AG04449 (cell line): ENCODE results near the gene KATNAL2.

ENCODE experiments used
- CTCF ChIA-PET: fragments of 350-600 bp; formaldehyde crosslinking; extraction: SDS; loops from one replicate; lab custom pipeline; 2021; ENCODE audit warnings: antibody characterized with exemption; lab: Yijun Ruan, JAX
- POLR2A ChIA-PET: fragments of 400-600, 350-600 bp; formaldehyde crosslinking; extraction: SDS; loops from one replicate; lab custom pipeline; 2020; ENCODE audit warnings: antibody characterized with exemption, inconsistent platforms; lab: Yijun Ruan, JAX
- DNase-seq: peaks from one replicate; pipeline ENCODE4 v3.0.0-alpha.2; 2010; ENCODE audit warnings: low read depth, low spot score
- H3K4me3 ChIP-seq: 2 replicates; pipeline ENCODE4 v1.5.1; 2011; ENCODE audit warnings: low read depth, mild to moderate bottlenecking, control low read depth, low read length
- CTCF ChIP-seq: IDR thresholded peaks from one replicate; pipeline ENCODE4 v1.5.1; 2011; ENCODE audit warnings: mild to moderate bottlenecking, moderate library complexity, low read length, control low read depth, inconsistent platforms; ENCODE audit not compliant: insufficient read depth; ENCODE audit errors: missing control alignments

KATNAL2 gene, protein sequence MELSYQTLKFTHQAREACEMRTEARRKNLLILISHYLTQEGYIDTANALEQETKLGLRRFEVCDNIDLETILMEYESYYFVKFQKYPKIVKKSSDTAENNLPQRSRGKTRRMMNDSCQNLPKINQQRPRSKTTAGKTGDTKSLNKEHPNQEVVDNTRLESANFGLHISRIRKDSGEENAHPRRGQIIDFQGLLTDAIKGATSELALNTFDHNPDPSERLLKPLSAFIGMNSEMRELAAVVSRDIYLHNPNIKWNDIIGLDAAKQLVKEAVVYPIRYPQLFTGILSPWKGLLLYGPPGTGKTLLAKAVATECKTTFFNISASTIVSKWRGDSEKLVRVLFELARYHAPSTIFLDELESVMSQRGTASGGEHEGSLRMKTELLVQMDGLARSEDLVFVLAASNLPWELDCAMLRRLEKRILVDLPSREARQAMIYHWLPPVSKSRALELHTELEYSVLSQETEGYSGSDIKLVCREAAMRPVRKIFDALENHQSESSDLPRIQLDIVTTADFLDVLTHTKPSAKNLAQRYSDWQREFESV

DNA sequence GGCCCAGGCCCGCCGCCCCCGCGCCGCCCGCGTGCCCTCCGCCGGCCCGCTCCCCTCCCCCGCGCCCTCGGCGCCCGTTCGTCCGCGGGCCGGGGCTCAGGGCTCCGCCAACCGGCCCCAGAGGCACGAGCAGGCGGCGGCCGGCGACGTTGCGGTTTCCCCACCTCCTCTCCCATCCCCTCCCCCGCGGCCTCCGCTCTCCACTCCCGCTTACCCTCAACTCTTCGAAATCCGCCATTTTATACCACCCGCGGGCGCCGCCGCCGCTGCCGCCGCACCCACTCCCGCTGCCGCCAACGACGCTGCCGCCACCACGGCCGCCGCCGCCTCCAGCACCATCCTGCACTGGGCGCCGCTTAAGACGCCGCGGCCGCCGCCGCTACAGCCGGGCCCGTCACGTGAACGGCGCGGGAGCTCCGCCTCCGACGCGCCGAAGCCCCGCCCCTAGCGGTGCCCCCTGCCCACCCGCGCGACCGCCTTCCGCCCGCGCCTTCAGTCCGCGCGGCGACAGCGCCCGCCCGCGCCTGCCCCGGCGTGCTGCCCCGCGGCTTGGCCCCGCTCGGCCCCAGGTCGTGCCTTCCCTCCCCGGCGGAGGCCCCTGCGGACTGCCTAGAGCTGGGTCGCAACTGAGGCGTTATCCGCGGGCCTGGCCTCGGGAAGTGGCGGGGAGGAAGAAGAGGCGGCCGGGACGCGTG, at the start of gene KATNAL2, which contains the start of gene PIAS2:
Gene KATNAL2, plus strand, starts transcription at position 495 of the 695 bp plus-strand sequence. CDS start 29,271 bp downstream, outside the sequence.
Gene PIAS2, minus strand, starts transcription at position 400 of the 695 bp plus-strand sequence. Its CDS starts 162 bp downstream, at position 238.
- TF ChIP-seq CTCF: no peak
- CTCF ChIA-PET: no interaction called here
- POLR2A ChIA-PET: interaction anchor here (1.0 to 1.5 kb wide), 2 partner anchors 23 to 197 kb away, joined by 3 to 5 read pairs; no protein-coding TSS in a partner anchor

GRCh38 chr18:46868169-46868921, 49.1 kb upstream of the KATNAL2 start:
- DNase-seq: no peak
- no peak overlapping the region for H3K4me3 ChIP-seq
- ChIA-PET POLR2A (no interaction called here), CTCF (no interaction called here)
- TF ChIP-seq CTCF: no peak

More for the DNA sequence above, at the start of gene KATNAL2, which contains the start of gene PIAS2:
- DNase-seq: no peak
- peak within 1 kb of the TSS; percentile 86 for H3K4me3 ChIP-seq

- TF ChIP-seq CTCF: no peak
- DNase-seq: no peak
- ChIA-PET POLR2A (no interaction called here), CTCF (no interaction called here)
- no peak overlapping the region for H3K4me3 ChIP-seq
Observed at GRCh38 chr18:46877329-46877987, 39.9 kb upstream of the KATNAL2 start.

GRCh38 chr18:46883180-46883579, 34.2 kb upstream of the KATNAL2 start:
- POLR2A ChIA-PET: no interaction called here
- H3K4me3 ChIP-seq: no peak overlapping the region
- no peak for DNase-seq
- CTCF ChIA-PET: no interaction called here
- TF ChIP-seq CTCF: no peak

DNA sequence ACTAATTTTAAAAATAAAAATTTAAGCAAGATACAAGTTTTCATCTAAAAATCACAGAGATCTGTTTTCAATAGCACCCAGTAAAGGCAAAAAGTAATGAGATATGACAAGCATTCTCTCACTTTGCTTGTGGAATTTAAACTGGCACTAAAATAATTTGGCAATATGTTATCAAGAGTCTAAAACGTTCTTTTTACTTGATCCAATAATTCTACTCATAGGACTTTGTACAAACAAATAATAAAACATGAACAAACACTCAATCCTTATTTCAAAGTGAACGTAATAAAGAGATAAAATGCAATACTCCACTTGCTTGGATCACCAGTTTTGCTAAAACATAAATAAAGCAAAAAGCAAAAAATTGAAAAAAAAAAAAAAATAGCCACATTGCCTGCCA, 30.5 kb upstream of the KATNAL2 start:
- TF ChIP-seq CTCF: no peak
- ChIA-PET CTCF (no interaction called here), POLR2A (no interaction called here)
- no peak for DNase-seq
- no peak overlapping the region for H3K4me3 ChIP-seq
